ENCODE measurements around the gene TARBP1. TPM values are rescaled to one million over a fixed set of nuclear protein-coding genes. Genes with fewer than 3 reads are reported as not detected.

Gene TARBP1
- total and polyA plus RNA-seq, 3 donors from 2014 or later = 29.5 to 39.8 (median 31.3) TPM

DNA sequence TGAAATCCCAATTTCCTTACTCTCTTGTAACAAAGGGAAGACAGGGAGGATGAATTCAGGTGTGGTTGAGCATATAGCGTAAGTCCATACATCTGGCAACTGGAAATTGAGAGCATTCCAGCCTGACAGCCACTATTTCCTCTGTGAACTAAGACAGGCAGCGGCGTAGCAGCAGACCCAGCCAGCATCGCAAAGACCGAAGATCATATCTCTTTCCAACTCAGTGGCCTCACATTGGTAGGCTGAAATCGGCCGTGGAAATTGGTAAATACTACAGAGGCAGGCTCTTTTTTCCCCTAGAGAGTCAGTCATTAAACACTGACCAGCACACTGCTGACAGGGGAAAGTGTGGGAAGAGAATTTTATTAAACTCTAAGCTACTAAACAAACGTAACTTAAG lies 43.4 kb downstream of the TARBP1 start:
- WGBS, 2 donors = 80 to 86% methylated on average over 8 of the region's 8 CpGs
- H3K36me3 ChIP-seq (ENCODE audit: low read depth, missing control alignments) = no peaks in the 10 kb centered on the region
- TF ChIP-seq, protein P1, sequence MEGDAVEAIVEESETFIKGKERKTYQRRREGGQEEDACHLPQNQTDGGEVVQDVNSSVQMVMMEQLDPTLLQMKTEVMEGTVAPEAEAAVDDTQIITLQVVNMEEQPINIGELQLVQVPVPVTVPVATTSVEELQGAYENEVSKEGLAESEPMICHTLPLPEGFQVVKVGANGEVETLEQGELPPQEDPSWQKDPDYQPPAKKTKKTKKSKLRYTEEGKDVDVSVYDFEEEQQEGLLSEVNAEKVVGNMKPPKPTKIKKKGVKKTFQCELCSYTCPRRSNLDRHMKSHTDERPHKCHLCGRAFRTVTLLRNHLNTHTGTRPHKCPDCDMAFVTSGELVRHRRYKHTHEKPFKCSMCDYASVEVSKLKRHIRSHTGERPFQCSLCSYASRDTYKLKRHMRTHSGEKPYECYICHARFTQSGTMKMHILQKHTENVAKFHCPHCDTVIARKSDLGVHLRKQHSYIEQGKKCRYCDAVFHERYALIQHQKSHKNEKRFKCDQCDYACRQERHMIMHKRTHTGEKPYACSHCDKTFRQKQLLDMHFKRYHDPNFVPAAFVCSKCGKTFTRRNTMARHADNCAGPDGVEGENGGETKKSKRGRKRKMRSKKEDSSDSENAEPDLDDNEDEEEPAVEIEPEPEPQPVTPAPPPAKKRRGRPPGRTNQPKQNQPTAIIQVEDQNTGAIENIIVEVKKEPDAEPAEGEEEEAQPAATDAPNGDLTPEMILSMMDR (IDR thresholded peaks at IDR 0.05) = no peak
- no peak for TF ChIP-seq POLR2A (IDR thresholded peaks at IDR 0.05)
- intact Hi-C loops (cut with DNase I; ENCODE audit: low total_unique reads) = no loop called here
- no peak overlapping the region for H3K27ac ChIP-seq
- H3K4me1 ChIP-seq = no peaks in the 10 kb centered on the region
- no peak for DNase-seq
- no peaks in the 10 kb centered on the region for H3K9me3 ChIP-seq
- no peaks in the 10 kb centered on the region for H3K27me3 ChIP-seq
- no peak overlapping the region for H3K4me3 ChIP-seq

DNA sequence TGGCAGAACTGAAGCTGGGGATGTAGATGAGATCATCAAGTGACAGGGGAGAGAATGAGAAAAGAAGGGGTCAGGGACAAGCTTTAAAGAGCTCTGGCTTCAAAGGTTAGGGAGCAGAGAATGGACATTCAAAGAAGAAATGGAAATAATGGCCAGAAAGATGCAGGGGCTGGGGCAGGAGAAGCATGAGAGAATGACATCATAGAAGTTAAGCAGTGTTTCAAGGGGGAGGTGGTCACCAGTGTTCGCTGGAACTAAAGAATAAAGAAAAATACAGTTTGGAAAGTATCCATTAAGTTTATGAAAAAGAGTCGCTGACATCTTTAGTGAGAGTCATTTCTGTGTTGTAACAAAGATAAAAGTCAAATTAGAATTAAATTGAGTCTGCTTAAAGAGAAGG lies 44.3 kb downstream of the TARBP1 start:
- no peaks in the 10 kb centered on the region for H3K27me3 ChIP-seq
- TF ChIP-seq POLR2A (IDR thresholded peaks at IDR 0.05) = no peak
- TF ChIP-seq, protein P1 (IDR thresholded peaks at IDR 0.05) = no peak
- no peaks in the 10 kb centered on the region for H3K4me1 ChIP-seq
- 88 to 96% methylated on average over 2 of the region's 2 CpGs for WGBS, 2 donors
- DNase-seq = no peak
- H3K36me3 ChIP-seq (ENCODE audit: low read depth, missing control alignments) = no peaks in the 10 kb centered on the region
- no peak overlapping the region for H3K27ac ChIP-seq
- no peaks in the 10 kb centered on the region for H3K9me3 ChIP-seq
- no peak overlapping the region for H3K4me3 ChIP-seq
- intact Hi-C loops (cut with DNase I; ENCODE audit: low total_unique reads) = no loop called here

DNA sequence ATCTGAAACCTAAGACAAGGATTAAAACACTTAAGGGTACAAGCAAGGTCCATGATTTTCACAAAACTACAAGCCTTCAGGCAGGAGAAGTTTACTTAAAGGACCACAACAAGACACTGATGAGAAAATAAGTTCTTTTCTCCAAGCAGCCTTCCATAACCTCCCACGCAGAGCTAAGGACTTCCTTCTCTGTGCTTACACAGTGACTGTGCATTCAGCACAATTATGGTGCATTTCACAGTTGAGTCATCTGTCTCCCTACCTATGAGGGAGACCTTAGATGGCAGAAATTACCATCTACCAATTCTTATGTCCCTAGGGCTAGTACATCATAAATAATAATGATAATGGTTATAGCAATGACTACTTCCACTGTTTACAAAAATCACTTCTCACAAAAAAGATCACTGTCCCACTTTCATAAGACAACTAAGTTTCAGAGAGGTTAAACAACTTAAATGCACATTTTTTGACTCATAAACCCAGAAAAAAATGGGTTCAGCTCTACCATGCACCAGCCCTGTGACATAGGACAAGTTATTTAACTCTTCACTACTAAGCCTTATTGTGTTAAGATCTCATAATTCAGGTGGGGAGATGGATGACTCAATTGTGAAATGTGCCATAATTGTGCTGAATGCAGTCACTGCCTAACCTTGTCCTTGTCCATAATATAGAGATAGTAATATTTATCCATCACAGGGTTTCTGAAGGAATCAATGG lies 45.3 kb downstream of the TARBP1 start:
- no peaks in the 10 kb centered on the region for H3K4me1 ChIP-seq
- H3K27ac ChIP-seq = no peak overlapping the region
- no peak for DNase-seq
- no peak overlapping the region for H3K4me3 ChIP-seq
- intact Hi-C loops (cut with DNase I; ENCODE audit: low total_unique reads) = no loop called here
- no peaks in the 10 kb centered on the region for H3K9me3 ChIP-seq
- no peaks in the 10 kb centered on the region for H3K27me3 ChIP-seq
- 90 to 93% methylated on average over 1 of the region's 1 CpG for WGBS, 2 donors
- no peaks in the 10 kb centered on the region for H3K36me3 ChIP-seq (ENCODE audit: low read depth, missing control alignments)
- TF ChIP-seq, protein P1 (IDR thresholded peaks at IDR 0.05) = no peak
- no peak for TF ChIP-seq POLR2A (IDR thresholded peaks at IDR 0.05)

DNA sequence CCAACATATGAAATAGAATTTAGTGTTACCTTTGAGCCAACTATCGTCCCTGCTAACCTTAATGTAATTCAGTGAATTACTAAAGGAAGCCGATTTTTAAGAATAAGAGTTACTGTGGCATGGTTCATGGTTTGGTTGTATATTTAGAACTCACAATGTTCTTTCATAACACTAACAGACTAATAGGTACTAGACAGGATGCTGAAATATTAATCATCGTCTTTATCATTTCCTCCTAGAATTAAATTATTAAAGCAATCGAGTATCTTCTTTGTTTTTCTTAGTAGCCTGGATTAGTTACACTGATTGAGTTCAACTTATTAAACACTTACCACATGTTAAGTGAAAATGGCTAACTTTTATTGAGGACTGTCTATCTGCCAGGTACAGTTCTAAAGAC lies 47.7 kb downstream of the TARBP1 start:
- intact Hi-C loops (cut with DNase I; ENCODE audit: low total_unique reads) = no loop called here
- WGBS, 2 donors = 82 to 89% methylated on average over 4 of the region's 4 CpGs
- DNase-seq = no peak
- no peak overlapping the region for H3K27ac ChIP-seq
- no peaks in the 10 kb centered on the region for H3K4me1 ChIP-seq
- TF ChIP-seq, protein P1 (IDR thresholded peaks at IDR 0.05) = no peak
- no peak for TF ChIP-seq POLR2A (IDR thresholded peaks at IDR 0.05)
- no peaks in the 10 kb centered on the region for H3K9me3 ChIP-seq
- no peak overlapping the region for H3K4me3 ChIP-seq
- H3K36me3 ChIP-seq (ENCODE audit: low read depth, missing control alignments) = no peaks in the 10 kb centered on the region
- no peaks in the 10 kb centered on the region for H3K27me3 ChIP-seq

DNA sequence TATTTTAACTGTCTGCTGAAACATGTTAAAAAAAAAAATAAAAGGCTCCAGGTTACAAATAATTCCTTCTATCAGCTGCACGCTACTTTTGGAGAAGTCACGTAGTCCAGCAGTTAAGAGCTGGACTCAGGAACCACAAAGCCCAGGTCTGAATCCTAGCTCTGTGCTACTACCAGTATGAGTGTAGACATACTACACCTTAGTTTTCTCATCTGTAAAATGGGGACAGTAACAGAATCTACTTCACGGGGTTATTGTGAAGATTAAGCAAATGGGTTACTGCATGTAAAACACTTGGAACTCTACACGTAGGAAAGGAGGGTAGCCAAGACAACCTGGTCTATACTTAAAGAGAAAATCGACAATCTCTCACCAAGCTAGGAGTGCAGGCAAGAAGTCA lies 48.3 kb downstream of the TARBP1 start:
- intact Hi-C loops (cut with DNase I; ENCODE audit: low total_unique reads) = no loop called here
- Histone ChIP-seq H3K27me3 (no peaks in the 10 kb centered on the region), H3K9me3 (no peaks in the 10 kb centered on the region), H3K4me3 (no peak overlapping the region), H3K4me1 (no peaks in the 10 kb centered on the region), H3K36me3 (ENCODE audit: low read depth, missing control alignments) (no peaks in the 10 kb centered on the region), H3K27ac (no peak overlapping the region)
- no peak for DNase-seq
- TF ChIP-seq POLR2A (IDR thresholded peaks at IDR 0.05) = no peak
- TF ChIP-seq, protein P1 (IDR thresholded peaks at IDR 0.05) = no peak
- 91 to 96% methylated on average over 5 of the region's 5 CpGs for WGBS, 2 donors

Measured in testis (tissue), 3 donors.